Activated CD4-positive, alpha-beta T cell treated with anti-CD3 and anti-CD28 coated beads, Interleukin-10, Interleukin-2, amounts not matched to agents 100 ng/mL and 50 ng/mL, durations not matched to agents 16 hours and 8 hours (primary cell): ENCODE results near the gene PCDHGA9.
"Not testable (repeated sequence)": the region's sequence is repeated elsewhere in the genome, so short reads cannot be mapped to it uniquely, and the experiment has no call there.

ENCODE experiments used
- DNase-seq: peaks from one replicate; pipeline ENCODE4 v3.0.0-alpha.2; 2020

Gene PCDHGA9

GRCh38 chr5:141384471-141385267 is 17.9 kb upstream of the PCDHGA9 start:
- no peak for DNase-seq

- peak; percentile 40 for DNase-seq
Measured at GRCh38 chr5:141387557-141388311, 14.8 kb upstream of the PCDHGA9 start, which contains the start of gene PCDHGB4. Gene PCDHGB4 (plus strand): TSS chr5:141387698. CDS start chr5:141387885, 187 bp downstream.

- no peak for DNase-seq
Measured at GRCh38 chr5:141388661-141389060, 13.9 kb upstream of the PCDHGA9 start.

- no peak for DNase-seq
Measured at GRCh38 chr5:141389153-141390042, 13.2 kb upstream of the PCDHGA9 start.

- DNase-seq: no peak
Measured at GRCh38 chr5:141392429-141393198, 10.0 kb upstream of the PCDHGA9 start, which contains the start of gene PCDHGA8. Gene PCDHGA8 (plus strand): TSS chr5:141392633. CDS start chr5:141392814, 181 bp downstream.

- DNase-seq: no peak
Measured at GRCh38 chr5:141393267-141393666, 9.3 kb upstream of the PCDHGA9 start.

GRCh38 chr5:141394401-141395187 is 8.0 kb upstream of the PCDHGA9 start:
- DNase-seq: not testable (repeated sequence)

- peak; percentile 52 for DNase-seq
Measured at GRCh38 chr5:141397756-141398551, 4.6 kb upstream of the PCDHGA9 start, which contains the start of gene PCDHGB5. Gene PCDHGB5 (plus strand): TSS chr5:141397947. CDS start chr5:141398128, 181 bp downstream.

GRCh38 chr5:141398608-141399007 is 4.0 kb upstream of the PCDHGA9 start:
- no peak for DNase-seq

GRCh38 chr5:141399555-141400258 is 2.9 kb upstream of the PCDHGA9 start:
- DNase-seq: no peak

- no peak for DNase-seq
Measured at GRCh38 chr5:141403387-141403786, 809 bp downstream of the PCDHGA9 start.

- peak; percentile 36 for DNase-seq
Measured at GRCh38 chr5:141407790-141408505, 5.4 kb downstream of the PCDHGA9 start, which contains the start of gene PCDHGB6. Gene PCDHGB6 (plus strand): TSS chr5:141408021. CDS start chr5:141408203, 182 bp downstream.

- no peak for DNase-seq
Measured at GRCh38 chr5:141409598-141410306, 7.2 kb downstream of the PCDHGA9 start.

GRCh38 chr5:141411575-141411974 is 9.0 kb downstream of the PCDHGA9 start:
- no peak for DNase-seq

GRCh38 chr5:141412854-141413539 is 10.4 kb downstream of the PCDHGA9 start, which contains the start of gene PCDHGA10:
Gene PCDHGA10 (plus strand): TSS chr5:141412987. CDS start chr5:141413176, 189 bp downstream.
- peak; percentile 61 for DNase-seq

GRCh38 chr5:141413540-141414069 is 11.0 kb downstream of the PCDHGA9 start:
- DNase-seq: no peak
